SU-DHL-6 (cell line): ENCODE measurements around the gene SRBD1.

Source experiments
- H2AFZ ChIP-seq: fragments of 200-600 bp; sonication (generic); 2 replicates; pipeline ENCODE4 v1.6.1; 2014; ENCODE audit warnings: low read depth, mild to moderate bottlenecking, moderate library complexity, mixed read lengths, antibody characterized with exemption, low read length; ENCODE audit not compliant: severe bottlenecking
- H3F3A ChIP-seq: fragments of 200-600 bp; shearing (Covaris generic); 2 replicates; pipeline ENCODE4 v1.6.0; 2016; ENCODE audit warnings: antibody characterized with exemption, mild to moderate bottlenecking; ENCODE audit not compliant: insufficient read depth
- H3K27ac ChIP-seq: fragments of 200-600 bp; sonication (generic); 2 replicates; pipeline ENCODE4 v1.5.1; 2016; ENCODE audit warnings: low read depth, mild to moderate bottlenecking, low read length, moderate library complexity, mixed read lengths
- H3K27me3 ChIP-seq: fragments of 200-600 bp; sonication (generic), shearing (Covaris generic); 2 replicates; pipeline ENCODE4 v1.6.0; 2014; ENCODE audit warnings: mild to moderate bottlenecking, low read length
- H3K36me3 ChIP-seq: fragments of 200-600 bp; sonication (generic); 2 replicates; pipeline ENCODE4 v1.6.1; 2014; ENCODE audit warnings: mild to moderate bottlenecking, low read length, mixed read lengths
- H3K4me2 ChIP-seq: fragments of 300-600, 200-600 bp; shearing (Covaris generic), sonication (generic); 2 replicates; pipeline ENCODE4 v1.6.0; 2014; ENCODE audit warnings: low read length, low read depth, mild to moderate bottlenecking; ENCODE audit not compliant: poor library complexity, severe bottlenecking
- H3K4me3 ChIP-seq: fragments of 200-600 bp; sonication (generic); 2 replicates; pipeline ENCODE4 v1.5.1; 2014; ENCODE audit warnings: antibody characterized with exemption, low read length, mild to moderate bottlenecking, mixed read lengths; ENCODE audit not compliant: insufficient read depth, poor library complexity, severe bottlenecking
- H3K79me2 ChIP-seq: fragments of 200-600 bp; sonication (generic); 2 replicates; pipeline ENCODE4 v1.6.1; 2014; ENCODE audit warnings: mild to moderate bottlenecking, low read length, moderate library complexity; ENCODE audit not compliant: insufficient read depth
- H3K9ac ChIP-seq: fragments of 200-600 bp; sonication (generic); 2 replicates; pipeline ENCODE4 v1.7.0; 2014; ENCODE audit warnings: mild to moderate bottlenecking, low read length
- H3K9me2 ChIP-seq: fragments of 200-600 bp; sonication (generic); replicated peaks from 2 replicates; pipeline ENCODE4 v1.6.1; 2014; ENCODE audit warnings: low read length; ENCODE audit not compliant: insufficient read depth
- H3K9me3 ChIP-seq: fragments of 200-600 bp; sonication (generic); 2 replicates; pipeline ENCODE4 v1.6.1; 2014; ENCODE audit warnings: low read length, mixed read lengths; ENCODE audit not compliant: insufficient read depth
- H4K20me1 ChIP-seq: fragments of 200-600 bp; sonication (generic); 2 replicates; pipeline ENCODE4 v1.6.1; 2014; ENCODE audit warnings: low read depth, mild to moderate bottlenecking, antibody characterized with exemption, low read length, moderate library complexity, mixed read lengths
- EZH2phosphoT487 ChIP-seq: fragments of 200-600 bp; sonication (generic), shearing (Covaris generic); conservative IDR thresholded peaks from 2 replicates; pipeline ENCODE4 v1.6.1; 2018; ENCODE audit warnings: mild to moderate bottlenecking, antibody characterized with exemption, low read length, moderate library complexity, mixed read lengths
- TF ChIP-seq, protein P1 (sequence below): fragments of 200-600 bp; sonication (generic); IDR thresholded peaks from one replicate; pipeline ENCODE4 v1.5.1; 2017; ENCODE audit warnings: antibody characterized with exemption, mild to moderate bottlenecking, low read length, moderate library complexity; ENCODE audit not compliant: insufficient read depth, poor library complexity, severe bottlenecking

SRBD1 gene

DNA sequence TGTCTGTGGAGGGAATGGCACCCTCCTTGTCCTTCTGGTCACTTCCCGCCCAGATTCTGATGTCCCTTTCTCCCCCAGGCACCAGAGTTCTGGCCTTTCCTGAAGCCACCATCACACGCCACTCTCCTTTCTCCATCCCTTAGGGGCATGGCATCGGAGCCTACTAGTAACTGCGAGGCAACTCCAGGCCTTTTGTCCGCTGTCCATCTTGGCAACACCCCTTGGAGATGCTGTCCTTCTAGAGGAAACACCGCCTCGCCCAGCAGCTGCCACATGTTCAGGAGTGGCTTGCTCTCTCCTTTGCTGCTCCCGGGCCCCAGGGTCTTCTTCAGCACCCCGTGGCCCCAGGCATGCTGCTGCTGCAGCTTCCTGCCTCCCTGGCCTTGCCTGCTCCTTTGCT is 267.0 kb downstream of the SRBD1 start:
- H3K27me3 ChIP-seq, result no peaks in the 10 kb centered on the region
- H3K36me3 ChIP-seq, result no peaks in the 10 kb centered on the region
- no peak overlapping the region for H3K27ac ChIP-seq
- no peak overlapping the region for H3K4me3 ChIP-seq
- no peaks in the 10 kb centered on the region for H3K9me2 ChIP-seq
- H3K79me2 ChIP-seq, result no peaks in the 10 kb centered on the region
- no peak overlapping the region for H3K4me2 ChIP-seq
- H4K20me1 ChIP-seq, result no peaks in the 10 kb centered on the region
- no peak for TF ChIP-seq EZH2phosphoT487
- TF ChIP-seq, protein P1, sequence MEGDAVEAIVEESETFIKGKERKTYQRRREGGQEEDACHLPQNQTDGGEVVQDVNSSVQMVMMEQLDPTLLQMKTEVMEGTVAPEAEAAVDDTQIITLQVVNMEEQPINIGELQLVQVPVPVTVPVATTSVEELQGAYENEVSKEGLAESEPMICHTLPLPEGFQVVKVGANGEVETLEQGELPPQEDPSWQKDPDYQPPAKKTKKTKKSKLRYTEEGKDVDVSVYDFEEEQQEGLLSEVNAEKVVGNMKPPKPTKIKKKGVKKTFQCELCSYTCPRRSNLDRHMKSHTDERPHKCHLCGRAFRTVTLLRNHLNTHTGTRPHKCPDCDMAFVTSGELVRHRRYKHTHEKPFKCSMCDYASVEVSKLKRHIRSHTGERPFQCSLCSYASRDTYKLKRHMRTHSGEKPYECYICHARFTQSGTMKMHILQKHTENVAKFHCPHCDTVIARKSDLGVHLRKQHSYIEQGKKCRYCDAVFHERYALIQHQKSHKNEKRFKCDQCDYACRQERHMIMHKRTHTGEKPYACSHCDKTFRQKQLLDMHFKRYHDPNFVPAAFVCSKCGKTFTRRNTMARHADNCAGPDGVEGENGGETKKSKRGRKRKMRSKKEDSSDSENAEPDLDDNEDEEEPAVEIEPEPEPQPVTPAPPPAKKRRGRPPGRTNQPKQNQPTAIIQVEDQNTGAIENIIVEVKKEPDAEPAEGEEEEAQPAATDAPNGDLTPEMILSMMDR, result no peak
- H3K9me3 ChIP-seq, result no peaks in the 10 kb centered on the region
- no peak overlapping the region for H3K9ac ChIP-seq
- no peaks in the 10 kb centered on the region for H3F3A ChIP-seq
- H2AFZ ChIP-seq, result no peak overlapping the region

DNA sequence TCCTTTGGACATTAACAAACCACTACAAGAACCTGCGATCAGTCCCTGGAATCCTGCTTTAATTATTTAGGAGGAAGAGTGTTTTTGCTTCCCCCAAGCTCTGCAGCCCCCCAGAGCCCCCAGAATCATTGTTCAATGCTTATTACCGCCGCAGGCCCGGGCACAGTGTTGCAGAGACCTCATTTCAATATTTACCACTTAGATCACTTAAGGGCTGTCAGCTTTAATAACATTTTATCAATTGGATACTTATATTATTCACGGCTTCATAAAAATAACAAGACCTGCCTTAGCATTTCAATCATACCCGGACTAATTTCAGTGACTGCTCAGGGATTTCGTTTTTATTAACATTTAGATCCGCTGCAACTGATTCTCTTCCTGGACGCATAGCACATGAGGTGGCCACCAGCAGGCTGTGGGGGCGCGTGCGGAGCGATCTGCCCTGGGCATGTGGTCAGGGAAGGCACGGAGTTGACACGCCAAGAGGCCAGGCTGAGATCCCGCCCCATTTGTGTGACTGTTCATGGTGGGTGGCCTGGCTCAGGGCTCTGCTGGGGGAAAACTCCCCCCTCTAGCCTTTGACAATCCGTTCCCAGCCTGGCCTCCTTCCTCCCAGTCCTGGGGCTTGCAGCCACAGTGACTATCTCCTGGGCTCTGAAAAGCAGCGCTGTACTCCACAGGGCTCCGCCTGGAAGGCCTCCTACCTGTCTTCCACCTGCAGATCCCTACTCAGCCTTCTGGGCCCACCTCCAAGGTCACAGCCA is 267.6 kb downstream of the SRBD1 start:
- Histone ChIP-seq H4K20me1 (no peaks in the 10 kb centered on the region), H3K9me2 (no peaks in the 10 kb centered on the region), H3K36me3 (no peaks in the 10 kb centered on the region), H3K9me3 (no peaks in the 10 kb centered on the region), H2AFZ (no peak overlapping the region), H3K9ac (no peak overlapping the region), H3K4me2 (no peak overlapping the region), H3K4me3 (no peak overlapping the region), H3F3A (no peaks in the 10 kb centered on the region), H3K27me3 (no peaks in the 10 kb centered on the region), H3K79me2 (no peaks in the 10 kb centered on the region), H3K27ac (no peak overlapping the region)
- no peak for TF ChIP-seq EZH2phosphoT487

DNA sequence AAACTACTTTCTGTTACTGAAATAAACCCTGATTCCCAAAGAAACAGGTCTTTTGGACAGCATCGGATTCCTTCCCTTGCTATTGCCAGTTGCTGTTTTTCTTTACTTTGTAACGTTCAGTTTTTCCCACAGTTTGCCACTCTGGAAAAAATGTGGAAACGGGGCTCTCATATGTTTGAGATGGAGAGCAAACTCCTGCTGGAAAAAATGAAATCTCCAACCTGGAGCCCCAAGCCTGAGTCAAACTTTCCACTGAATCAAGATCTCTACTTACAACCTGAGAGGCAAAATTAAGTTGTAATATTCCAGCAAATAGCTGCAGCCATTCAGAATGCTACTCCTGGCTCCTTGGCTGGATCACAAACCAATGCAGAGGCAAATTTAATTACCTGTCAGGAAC is 270.7 kb downstream of the SRBD1 start:
- H3K27ac ChIP-seq, result no peak overlapping the region
- H4K20me1 ChIP-seq, result no peaks in the 10 kb centered on the region
- H3K9ac ChIP-seq, result no peak overlapping the region
- H3K9me2 ChIP-seq, result no peaks in the 10 kb centered on the region
- no peaks in the 10 kb centered on the region for H3K79me2 ChIP-seq
- no peaks in the 10 kb centered on the region for H3K27me3 ChIP-seq
- no peak overlapping the region for H3K4me2 ChIP-seq
- no peaks in the 10 kb centered on the region for H3K36me3 ChIP-seq
- H3K4me3 ChIP-seq, result no peak overlapping the region
- H3F3A ChIP-seq, result no peaks in the 10 kb centered on the region
- no peaks in the 10 kb centered on the region for H3K9me3 ChIP-seq
- no peak overlapping the region for H2AFZ ChIP-seq
- TF ChIP-seq, protein P1, result no peak
- TF ChIP-seq EZH2phosphoT487, result no peak

- H3K4me3 ChIP-seq, result no peak overlapping the region
- H3K9me3 ChIP-seq, result no peaks in the 10 kb centered on the region
- no peaks in the 10 kb centered on the region for H3K9me2 ChIP-seq
- TF ChIP-seq, protein P1, result no peak
- no peak overlapping the region for H3K9ac ChIP-seq
- no peaks in the 10 kb centered on the region for H3F3A ChIP-seq
- no peak overlapping the region for H3K27ac ChIP-seq
- H4K20me1 ChIP-seq, result no peaks in the 10 kb centered on the region
- H3K27me3 ChIP-seq, result no peaks in the 10 kb centered on the region
- no peaks in the 10 kb centered on the region for H3K79me2 ChIP-seq
- no peak overlapping the region for H3K4me2 ChIP-seq
- no peak overlapping the region for H2AFZ ChIP-seq
- no peaks in the 10 kb centered on the region for H3K36me3 ChIP-seq
Observed at GRCh38 chr2:45339253-45339652, 271.8 kb downstream of the SRBD1 start.
